H1 (cell line): ENCODE results near the gene KCNQ1OT1. TPM values are rescaled to one million over a fixed set of nuclear protein-coding genes. Genes with fewer than 3 reads are reported as not detected.

Experiments used
- CTCF ChIA-PET: fragments of 300-600 bp; sonication (Branson Sonifier 250); formaldehyde crosslinking; loops from one replicate; lab custom pipeline; 2021; ENCODE audit not compliant: partially characterized antibody; lab: Charles Lee
- POLR2A ChIA-PET: fragments of 300-600 bp; sonication (Branson Sonifier 250); formaldehyde crosslinking; loops from one replicate; lab custom pipeline; 2021; ENCODE audit warnings: inconsistent platforms; ENCODE audit not compliant: partially characterized antibody; lab: Charles Lee
- DNase-seq, 2 experiments: peaks; one replicate each; pipeline versions ENCODE4 v3.0.0 to v3.0.0-alpha.2; 2010 to 2022; ENCODE audit warnings: low spot score in 2 of 2, low read depth in 1 of 2, mixed read lengths in 1 of 2
- FAIRE-seq: peaks from 2 replicates; lab custom pipeline; 2011; peaks lifted over from hg19 to GRCh38; lab: Jason Lieb, UNC
- H2AFZ ChIP-seq: 2 replicates; pipeline ENCODE4 v1.8.1; 2012; ENCODE audit warnings: low read length, inconsistent platforms
- H2AK5ac ChIP-seq: 2 replicates; pipeline ENCODE4 v1.6.1; 2013; ENCODE audit warnings: low read depth, low read length
- H2BK120ac ChIP-seq: replicated peaks from 2 replicates; pipeline ENCODE3; 2013; ENCODE audit warnings: low read depth, low read length, inconsistent platforms
- H2BK12ac ChIP-seq: 2 replicates; pipeline ENCODE4 v1.6.1; 2013; ENCODE audit warnings: low read depth, low read length
- H2BK15ac ChIP-seq: 2 replicates; pipeline ENCODE4 v1.6.1; 2013; ENCODE audit warnings: low read length
- H2BK20ac ChIP-seq: 2 replicates; pipeline ENCODE4 v1.6.1; 2013; ENCODE audit warnings: low read length
- H2BK5ac ChIP-seq: 2 replicates; pipeline ENCODE4 v1.6.1; 2013; ENCODE audit warnings: low read depth, low read length
- H3K14ac ChIP-seq: 2 replicates; pipeline ENCODE4 v1.6.1; 2013; ENCODE audit warnings: inconsistent platforms; ENCODE audit not compliant: insufficient read length
- H3K18ac ChIP-seq: 2 replicates; pipeline ENCODE4 v1.6.1; 2013; ENCODE audit warnings: low read length; ENCODE audit errors: extremely low read depth
- H3K23ac ChIP-seq: 2 replicates; pipeline ENCODE4 v1.6.1; 2013; ENCODE audit warnings: inconsistent platforms; ENCODE audit not compliant: insufficient read length
- H3K23me2 ChIP-seq: 2 replicates; pipeline ENCODE4 v1.6.1; 2013; ENCODE audit warnings: low read depth, low read length
- H3K27ac ChIP-seq: 2 replicates; pipeline ENCODE4 v1.6.1; 2011; ENCODE audit warnings: low read depth, low read length, inconsistent platforms
- H3K27me3 ChIP-seq, 4 experiments: replicated peaks in 1 of 4; 1 replicate in 1 of 4; 2 replicates in 3 of 4; pipeline versions ENCODE4 v1.6.1 to v1.8.1; 2011 to 2013; ENCODE audit warnings: low read length in 3 of 4, mild to moderate bottlenecking in 3 of 4, inconsistent platforms in 2 of 4, mixed read lengths in 2 of 4, moderate library complexity in 1 of 4; ENCODE audit not compliant: control insufficient read depth in 3 of 4, insufficient read depth in 3 of 4; ENCODE audit errors: extremely low read depth in 1 of 4
- H3K36me3 ChIP-seq, 4 experiments: 2 replicates each; pipeline versions ENCODE4 v1.6.1 to v1.8.1; 2011 to 2013; ENCODE audit warnings: mild to moderate bottlenecking in 4 of 4, low read length in 3 of 4, moderate library complexity in 2 of 4, control low read depth in 1 of 4, inconsistent platforms in 1 of 4; ENCODE audit not compliant: insufficient read depth in 4 of 4, control insufficient read depth in 2 of 4
- H3K4ac ChIP-seq: replicated peaks from 2 replicates; pipeline ENCODE3; 2013; ENCODE audit warnings: low read length, low read depth, mixed read lengths, inconsistent platforms; ENCODE audit not compliant: insufficient read length
- H3K4me1 ChIP-seq, 4 experiments: replicated peaks in 1 of 4; 1 replicate in 1 of 4; 2 replicates in 3 of 4; pipeline versions ENCODE4 v1.6.1 to v1.8.1; 2011 to 2013; ENCODE audit warnings: low read length in 3 of 4, inconsistent platforms in 2 of 4, mixed read lengths in 1 of 4; ENCODE audit not compliant: insufficient read depth in 4 of 4, control insufficient read depth in 3 of 4
- H3K4me2 ChIP-seq, 2 experiments: 2 replicates each; pipeline versions ENCODE4 v1.6.1 to v1.8.1; 2011 to 2013; ENCODE audit warnings: low read depth in 2 of 2, low read length in 2 of 2, control low read depth in 1 of 2, inconsistent platforms in 1 of 2, mild to moderate bottlenecking in 1 of 2; ENCODE audit not compliant: insufficient read depth in 1 of 2
- H3K4me3 ChIP-seq, 4 experiments: fragments of 200-600, 300-600 bp in 1 of 4; sonication (generic), shearing (Covaris generic), sonication (Bioruptor Twin) in 1 of 4; 2 replicates each; pipeline versions ENCODE4 v1.5.1 to v1.8.1; 2011 to 2016; ENCODE audit warnings: low read length in 4 of 4, low read depth in 3 of 4, control low read depth in 2 of 4, inconsistent platforms in 2 of 4, mild to moderate bottlenecking in 2 of 4, mixed read lengths in 1 of 4, moderate library complexity in 1 of 4; ENCODE audit not compliant: insufficient read depth in 2 of 4; ENCODE audit errors: extremely low read depth in 1 of 4
- H3K56ac ChIP-seq: replicated peaks from 2 replicates; pipeline ENCODE3; 2013; ENCODE audit warnings: low read depth, mild to moderate bottlenecking, mixed read lengths, low read length, inconsistent platforms; ENCODE audit not compliant: insufficient read length
- H3K79me1 ChIP-seq: 2 replicates; pipeline ENCODE4 v1.6.1; 2013; ENCODE audit warnings: low read depth, low read length, control low read depth
- H3K79me2 ChIP-seq, 2 experiments: 2 replicates each; pipeline versions ENCODE4 v1.6.1 to v1.8.1; 2012 to 2013; ENCODE audit warnings: low read length in 2 of 2, mild to moderate bottlenecking in 2 of 2, inconsistent platforms in 1 of 2; ENCODE audit not compliant: insufficient read depth in 2 of 2, control insufficient read depth in 1 of 2
- H3K9ac ChIP-seq, 4 experiments: replicated peaks in 1 of 4; 1 replicate in 1 of 4; 2 replicates in 3 of 4; pipeline versions ENCODE4 v1.6.1 to v1.8.1; 2011 to 2013; ENCODE audit warnings: low read depth in 3 of 4, low read length in 3 of 4, control low read depth in 2 of 4, mild to moderate bottlenecking in 2 of 4, moderate library complexity in 2 of 4, inconsistent platforms in 1 of 4; ENCODE audit errors: extremely low read depth in 1 of 4
- H3K9me3 ChIP-seq, 2 experiments: 2 replicates each; pipeline versions ENCODE4 v1.6.1 to v1.8.1; 2012 to 2013; ENCODE audit warnings: mild to moderate bottlenecking in 2 of 2, moderate library complexity in 2 of 2, control low read depth in 1 of 2, inconsistent platforms in 1 of 2, low read depth in 1 of 2, low read length in 1 of 2, mixed read lengths in 1 of 2; ENCODE audit not compliant: insufficient read depth in 2 of 2
- H4K20me1 ChIP-seq, 2 experiments: replicated peaks in 1 of 2; 2 replicates each; pipeline versions ENCODE3 to v1.8.1; 2011 to 2013; ENCODE audit warnings: inconsistent platforms in 2 of 2, low read length in 2 of 2, mild to moderate bottlenecking in 1 of 2; ENCODE audit not compliant: insufficient read depth in 2 of 2, control insufficient read depth in 1 of 2
- H4K5ac ChIP-seq: 2 replicates; pipeline ENCODE4 v1.6.1; 2013; ENCODE audit warnings: low read length, low read depth, mixed read lengths, inconsistent platforms; ENCODE audit not compliant: insufficient read length
- H4K8ac ChIP-seq: 2 replicates; pipeline ENCODE4 v1.8.0; 2013; ENCODE audit warnings: mild to moderate bottlenecking, moderate library complexity, low read length, inconsistent platforms; ENCODE audit not compliant: insufficient read depth; ENCODE audit errors: extremely low read depth
- H4K91ac ChIP-seq: replicated peaks from 2 replicates; pipeline ENCODE3; 2013; ENCODE audit warnings: low read length, mixed read lengths, inconsistent platforms; ENCODE audit not compliant: insufficient read length
- KDM1A ChIP-seq: fragments of 200-600, 300-600 bp; sonication (generic); IDR thresholded peaks from 2 replicates; pipeline ENCODE4 v1.7.1; 2016; ENCODE audit warnings: mild to moderate bottlenecking, low read length, borderline replicate concordance
- MAFK ChIP-seq: IDR thresholded peaks from 2 replicates; pipeline ENCODE4 v1.6.1; 2012; ENCODE audit warnings: low read depth, mild to moderate bottlenecking, improper control_type of control experiment, low read length
- WGBS, 2 experiments: shearing (Covaris generic) in 1 of 2; methylation state at CpG; one replicate each; pipeline versions ENCODE4 v1.1.6 to v1.1.7; 2013 to 2015; ENCODE audit warnings: low lambda C conversion rate in 2 of 2, mixed read lengths in 2 of 2, inconsistent platforms in 1 of 2, low coverage in 1 of 2, missing lambda C conversion rate in 1 of 2; ENCODE audit not compliant: insufficient replicate concordance in 2 of 2, insufficient coverage in 1 of 2, insufficient read length in 1 of 2; ENCODE audit errors: extremely low coverage in 1 of 2, missing lambda C conversion rate in 1 of 2; 5-methylcytosine and 5-hydroxymethylcytosine counted together
- polyA plus RNA-seq, 7 experiments: library from polyadenylated mRNA; depleted of rRNA in 3 of 7; stranded (reverse) in 5 of 7; unstranded in 2 of 7; fragments of >200 nt in 5 of 7; fragments of 200-250 nt in 2 of 7; gene quantifications; 1 replicate in 5 of 7; 2 replicates in 1 of 7; 4 replicates in 1 of 7; pipeline versions ENCODE4 v1.2.1 to v1.2.3, GENCODE V29; 2011 to 2013; ENCODE audit warnings: missing spikeins in 2 of 7, mixed read lengths in 2 of 7
- total RNA-seq: library from RNA; stranded (reverse); fragmentation: NEBNext Ultra II Directional; extraction: Animal tissue kit (Norgen Biotek cat#: 25700); gene quantifications from 2 replicates; pipeline ENCODE4 v1.2.1, GENCODE V29; 2021

KCNQ1OT1 gene
- total and polyA plus RNA-seq, 2 of the 8 experiments (the other 6 are each of a cell fraction or from before 2014, with no cell fraction given) = 0.21 to 1.2 TPM

DNA sequence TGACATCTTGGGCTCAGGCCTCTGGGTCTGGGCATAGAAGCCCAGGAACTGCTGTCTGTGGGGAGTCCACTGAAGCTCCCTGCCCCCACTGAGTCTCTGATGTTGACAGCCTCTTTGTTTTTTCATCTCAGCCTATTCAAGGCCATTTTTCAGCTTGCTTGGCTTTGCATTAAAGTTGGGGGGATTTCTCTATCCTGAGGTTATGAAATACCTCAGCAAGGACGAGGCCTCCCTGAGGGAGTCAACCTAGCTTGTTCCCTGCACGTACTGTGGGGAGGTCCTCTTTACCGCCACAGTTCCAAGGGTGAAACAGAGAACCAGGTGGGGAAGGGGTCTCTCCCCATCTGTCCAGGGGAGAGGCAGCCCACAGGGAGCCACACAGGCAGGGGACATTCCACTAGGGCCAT, 8.4 kb downstream of the KCNQ1OT1 start:
- Histone ChIP-seq H3K18ac (peak overlapping the region; percentile 84; the same call in 1 of the 2 replicates), H4K8ac (no peak overlapping the region)
- no peak for TF ChIP-seq KDM1A
- no peak for TF ChIP-seq MAFK
- TF ChIP-seq, all 59 proteins: peak for 0
- peak overlapping the region; percentile 91; the same call in 1 of the 2 replicates for H2BK12ac ChIP-seq
- peak overlapping the region in 1 of 4 experiments; percentile 7; a peak in 1 of 8 replicates for H3K4me3 ChIP-seq
- FAIRE-seq (no peak), DNase-seq (no peak)
- H2BK120ac ChIP-seq = peak overlapping the region; percentile 21
- H2AK5ac ChIP-seq = peak overlapping the region; percentile 44; the same call in 1 of the 2 replicates
- H3K4me1 ChIP-seq = peaks cover 47 to 80% (median 70%) of the 10 kb centered on the region in 4 experiments
- H3K79me1 ChIP-seq = peaks cover 12% of the 10 kb centered on the region
- H3K9ac ChIP-seq = no peak overlapping the region
- no peak overlapping the region for H3K27ac ChIP-seq
- H2AFZ ChIP-seq = no peak overlapping the region
- H3K23me2 ChIP-seq = no peaks in the 10 kb centered on the region
- no peak overlapping the region for H4K5ac ChIP-seq
- no peaks in the 10 kb centered on the region for H3K36me3 ChIP-seq
- peak overlapping the region; percentile 31 for H4K91ac ChIP-seq
- CTCF ChIA-PET = interaction anchor here (0.6 to 4.0 kb wide), 12 partner anchors 12 to 1120 kb away, joined by 3 to 19 read pairs (median 4); partner anchors contain the start of gene CDKN1C
- H3K23ac ChIP-seq = no peak overlapping the region
- H3K56ac ChIP-seq = no peak overlapping the region
- H3K4ac ChIP-seq = no peak overlapping the region
- no peaks in the 10 kb centered on the region for H3K9me3 ChIP-seq
- WGBS, 2 experiments = 72% methylated on average over 3 of the region's 3 CpGs; no CpG with 5 or more reads in 1 of the 2 experiments
- H4K20me1 ChIP-seq = peaks cover 0 to 22% of the 10 kb centered on the region in 2 experiments
- peak overlapping the region; percentile 62; the same call in 1 of the 2 replicates for H2BK15ac ChIP-seq
- peak overlapping the region; percentile 77; the same call in 1 of the 2 replicates for H2BK20ac ChIP-seq
- H3K27me3 ChIP-seq = no peaks in the 10 kb centered on the region; a peak in 1 of 7 replicates
- POLR2A ChIA-PET = interaction anchor here (0.8 to 1.6 kb wide), 3 partner anchors 10 to 22 kb away, joined by 3 to 4 read pairs (median 3); no protein-coding TSS in a partner anchor
- no peak overlapping the region for H3K14ac ChIP-seq
- peaks cover 0 to 72% of the 10 kb centered on the region in 2 experiments; a peak in 2 of 4 replicates for H3K79me2 ChIP-seq
- peak overlapping the region; percentile 45; the same call in 1 of the 2 replicates for H2BK5ac ChIP-seq
- H3K4me2 ChIP-seq = peak overlapping the region; percentile 24 to 76
